ENCODE measurements around the gene UST. TPM values are rescaled to one million over a fixed set of nuclear protein-coding genes. Genes with fewer than 3 reads are reported as not detected.

The UST gene
- total RNA-seq, 1 experiment from 2014 or later = 6.1 TPM

- no peaks in the 10 kb centered on the region for H4K20me1 ChIP-seq (ENCODE audit: insufficient read depth)
- POLR2A ChIA-PET = no interaction called here
- CTCF ChIA-PET = no interaction called here
- H3K36me3 ChIP-seq (ENCODE audit: control insufficient read depth in 1 of 2, insufficient read depth in 2 of 2, low read length in 2 of 2) = no peaks in the 10 kb centered on the region
- H3K27me3 ChIP-seq (ENCODE audit: insufficient read depth, low read length) = no peaks in the 10 kb centered on the region
- no peak overlapping the region for H3K4me2 ChIP-seq (ENCODE audit: low read length)
- no peak overlapping the region for H2AFZ ChIP-seq (ENCODE audit: low read depth, low read length, poor library complexity, severe bottlenecking)
- ATAC-seq (no peak), DNase-seq (ENCODE audit: low read depth, low spot score) (no peak)
- H3K79me2 ChIP-seq (ENCODE audit: insufficient read depth, low read length) = no peaks in the 10 kb centered on the region
- H3K9me2 ChIP-seq (ENCODE audit: insufficient read depth) = no peaks in the 10 kb centered on the region
- no TSS peak for BruUV-seq (replicated peaks)
- H3K9me3 ChIP-seq (ENCODE audit: control insufficient read depth in 1 of 2, insufficient read depth in 1 of 2, low read depth in 1 of 2, low read length in 2 of 2) = peaks cover 0 to 4% of the 10 kb centered on the region in 2 experiments; a peak in 2 of 4 replicates
- intact Hi-C loops (cut with micrococcal nuclease) = no loop called here
- no peak overlapping the region for H3K4me3 ChIP-seq (replicated peaks in 1 of 2; ENCODE audit: low read depth in 1 of 2, low read length in 2 of 2)
- H3K4me1 ChIP-seq (ENCODE audit: control insufficient read depth in 1 of 2, insufficient read depth in 2 of 2, low read length in 2 of 2) = no peaks in the 10 kb centered on the region
- H3K27ac ChIP-seq (ENCODE audit: low read depth, low read length) = no peak overlapping the region
- peak; percentile 73 for TF ChIP-seq TCF7L2 (IDR thresholded peaks at IDR 0.05; ENCODE audit: borderline replicate concordance, extremely low read depth, insufficient read depth, insufficient read length)
- TF ChIP-seq ZNF274 (IDR thresholded peaks at IDR 0.05; ENCODE audit: low read depth, low read length) = no peak
- H3K9ac ChIP-seq (ENCODE audit: low read length) = no peak overlapping the region
- RAD21 ChIA-PET (ENCODE audit: low non-redundant PET in 1 of 2, low total read pairs in 2 of 2, uncharacterized antibody in 2 of 2, unreplicated experiment in 2 of 2) = no interaction called here
These were observed 348.1 kb downstream of the UST start for GRCh38 chr6:149094934-149095351.

- no TSS peak for BruUV-seq (replicated peaks)
- Histone ChIP-seq H3K79me2 (ENCODE audit: insufficient read depth, low read length) (no peaks in the 10 kb centered on the region), H3K9me2 (ENCODE audit: insufficient read depth) (no peaks in the 10 kb centered on the region), H3K36me3 (ENCODE audit: control insufficient read depth in 1 of 2, insufficient read depth in 2 of 2, low read length in 2 of 2) (no peaks in the 10 kb centered on the region), H3K9me3 (ENCODE audit: control insufficient read depth in 1 of 2, insufficient read depth in 1 of 2, low read depth in 1 of 2, low read length in 2 of 2) (peaks cover 0 to 4% of the 10 kb centered on the region in 2 experiments; a peak in 2 of 4 replicates), H3K27me3 (ENCODE audit: insufficient read depth, low read length) (no peaks in the 10 kb centered on the region), H3K4me2 (ENCODE audit: low read length) (no peak overlapping the region), H3K27ac (ENCODE audit: low read depth, low read length) (no peak overlapping the region), H2AFZ (ENCODE audit: low read depth, low read length, poor library complexity, severe bottlenecking) (no peak overlapping the region), H3K4me3 (replicated peaks in 1 of 2; ENCODE audit: low read depth in 1 of 2, low read length in 2 of 2) (no peak overlapping the region), H3K9ac (ENCODE audit: low read length) (no peak overlapping the region), H4K20me1 (ENCODE audit: insufficient read depth) (no peaks in the 10 kb centered on the region), H3K4me1 (ENCODE audit: control insufficient read depth in 1 of 2, insufficient read depth in 2 of 2, low read length in 2 of 2) (no peaks in the 10 kb centered on the region)
- ATAC-seq (no peak), DNase-seq (ENCODE audit: low read depth, low spot score) (no peak)
- TF ChIP-seq SRF (IDR thresholded peaks at IDR 0.05; ENCODE audit: low read depth) (no peak), SIN3A (IDR thresholded peaks at IDR 0.05; ENCODE audit: low read depth) (no peak), ZNF274 (IDR thresholded peaks at IDR 0.05; ENCODE audit: low read depth, low read length) (no peak), EZH2 (IDR thresholded peaks at IDR 0.05) (no peak), CEBPB (IDR thresholded peaks at IDR 0.05; ENCODE audit: low read depth) (no peak), SP1 (IDR thresholded peaks at IDR 0.05; ENCODE audit: low read depth) (no peak), ELF1 (IDR thresholded peaks at IDR 0.05; ENCODE audit: borderline replicate concordance, low read depth) (no peak), POLR2A (IDR thresholded peaks at IDR 0.05; ENCODE audit: borderline replicate concordance, extremely low read depth, insufficient read depth, insufficient read length) (no peak), YY1 (IDR thresholded peaks at IDR 0.05; ENCODE audit: extremely low read depth, insufficient replicate concordance, low read depth, low read length) (no peak), JUND (IDR thresholded peaks at IDR 0.05) (no peak), EGR1 (IDR thresholded peaks at IDR 0.05; ENCODE audit: low read depth) (no peak), EZH2phosphoT487 (IDR thresholded peaks at IDR 0.05; ENCODE audit: borderline replicate concordance) (no peak), FOSL1 (IDR thresholded peaks at IDR 0.05; ENCODE audit: low read depth) (no peak), CBX3 (IDR thresholded peaks at IDR 0.05; ENCODE audit: low read depth) (no peak), ATF3 (IDR thresholded peaks at IDR 0.05) (no peak), ZFX (IDR thresholded peaks at IDR 0.05) (no peak), CTCF (IDR thresholded peaks at IDR 0.05 in 2 of 3, conservative IDR thresholded peaks at IDR 0.05 in 1 of 3; ENCODE audit: borderline replicate concordance in 1 of 3, insufficient read depth in 1 of 3, low read depth in 2 of 3, low read length in 2 of 3) (no peak), MAX (IDR thresholded peaks at IDR 0.05) (no peak)
- ChIA-PET POLR2A (no interaction called here), RAD21 (ENCODE audit: low non-redundant PET in 1 of 2, low total read pairs in 2 of 2, uncharacterized antibody in 2 of 2, unreplicated experiment in 2 of 2) (no interaction called here), CTCF (no interaction called here)
- intact Hi-C loops (cut with micrococcal nuclease) = no loop called here
These were observed 349.0 kb downstream of the UST start for GRCh38 chr6:149095842-149096241.
